H54 (cell line): Measurements from ENCODE around the gene MBOAT1.
"Not testable (repeated sequence)": the region's sequence is repeated elsewhere in the genome, so short reads cannot be mapped to it uniquely, and the experiment has no call there.

Source experiments
- DNase-seq: peaks from one replicate; pipeline ENCODE4 v3.0.0; 2011; ENCODE audit warnings: low spot score, mixed read lengths; ENCODE audit not compliant: insufficient read length
- FAIRE-seq: peaks from 3 replicates; lab custom pipeline; 2011; peaks lifted over from hg19 to GRCh38; lab: Jason Lieb, UNC
- POLR2A ChIP-seq: IDR thresholded peaks from 2 replicates; pipeline ENCODE4 v1.6.1; 2011; ENCODE audit warnings: low read depth, mild to moderate bottlenecking, low read length

The MBOAT1 gene

DNA sequence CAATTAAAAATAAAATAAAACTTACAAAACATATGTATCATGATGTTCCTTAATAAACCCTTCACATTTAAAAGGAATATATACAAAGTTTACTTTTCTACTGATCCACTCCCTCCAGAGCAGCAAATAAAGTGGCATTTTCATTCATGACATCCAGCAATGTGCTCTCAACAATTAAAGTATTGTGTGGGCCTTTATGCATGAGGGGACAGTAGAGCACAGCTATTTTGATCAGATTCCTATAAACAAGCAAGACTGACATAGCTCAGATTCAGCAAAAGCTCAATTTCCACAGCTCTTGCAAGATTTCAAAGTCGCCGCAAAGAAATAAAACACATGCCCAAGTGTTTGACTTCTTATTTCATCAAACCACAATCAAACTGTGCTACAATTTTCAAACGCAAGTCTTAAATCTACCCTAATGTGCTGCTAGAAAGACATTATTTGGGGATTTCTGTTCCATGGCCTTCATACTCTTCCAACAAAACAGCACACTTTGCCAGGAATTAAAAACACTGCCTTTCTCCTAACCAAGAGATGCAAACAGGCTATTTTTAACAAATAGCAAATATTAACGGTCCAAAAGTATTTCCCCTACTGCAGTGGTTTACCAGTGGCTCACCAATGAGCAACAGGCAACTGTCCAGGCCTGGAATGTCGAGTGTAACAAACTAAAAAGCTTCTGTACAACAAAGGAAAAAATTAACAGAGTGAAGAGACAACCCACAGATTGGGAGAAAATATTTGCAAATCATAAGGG is 52.3 kb downstream of the MBOAT1 start:
- TF ChIP-seq POLR2A = no peak
- FAIRE-seq = no peak
- no peak for DNase-seq

GRCh38 chr6:20159098-20159497 is 53.2 kb downstream of the MBOAT1 start:
- no peak for FAIRE-seq

DNA sequence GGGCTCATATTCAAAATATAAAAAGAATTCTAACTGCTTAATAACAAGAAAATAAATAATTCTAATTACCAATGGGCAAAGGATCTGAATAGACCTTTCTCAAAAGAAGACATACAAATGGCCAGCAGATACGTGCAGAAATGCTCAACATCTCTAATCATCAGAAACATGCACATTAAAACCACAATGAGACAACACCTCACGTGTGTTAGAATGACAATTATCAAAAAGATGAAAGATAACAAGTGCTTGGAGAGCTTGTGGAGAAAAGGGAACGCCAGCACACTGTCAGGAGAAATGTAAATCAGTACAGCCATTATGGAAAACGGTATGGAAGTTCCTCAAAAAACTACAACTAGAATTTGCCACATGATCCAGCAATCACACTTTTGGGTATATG is 53.6 kb downstream of the MBOAT1 start:
- no peak for DNase-seq
- FAIRE-seq = no peak
- TF ChIP-seq POLR2A = no peak

More at GRCh38 chr6:20159098-20159497, 53.2 kb downstream of the MBOAT1 start:
- no peak for TF ChIP-seq POLR2A
- DNase-seq = no peak

- no peak for TF ChIP-seq POLR2A
- DNase-seq (no peak), FAIRE-seq (no peak)
These were observed 55.4 kb downstream of the MBOAT1 start for GRCh38 chr6:20156824-20157223.

DNA sequence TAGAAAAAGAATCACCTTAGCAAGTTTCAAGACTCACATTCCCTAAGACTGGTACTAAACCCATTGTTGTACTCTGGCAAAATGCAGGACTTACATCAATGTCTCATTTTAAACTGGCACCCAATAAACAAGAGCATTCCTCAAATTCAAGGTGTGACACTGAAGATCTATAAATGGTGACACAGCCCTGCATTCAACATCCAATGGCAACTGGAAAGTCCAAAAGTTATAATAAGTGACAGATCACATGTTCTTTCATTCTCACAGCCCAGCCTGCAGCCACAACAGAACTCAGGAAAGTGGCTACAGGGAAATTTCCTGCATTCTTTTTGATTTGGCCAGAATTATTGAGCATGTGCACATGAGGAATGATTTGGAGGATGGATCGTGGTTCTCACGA is 57.5 kb downstream of the MBOAT1 start:
- DNase-seq = no peak
- no peak for FAIRE-seq
- TF ChIP-seq POLR2A = no peak

DNA sequence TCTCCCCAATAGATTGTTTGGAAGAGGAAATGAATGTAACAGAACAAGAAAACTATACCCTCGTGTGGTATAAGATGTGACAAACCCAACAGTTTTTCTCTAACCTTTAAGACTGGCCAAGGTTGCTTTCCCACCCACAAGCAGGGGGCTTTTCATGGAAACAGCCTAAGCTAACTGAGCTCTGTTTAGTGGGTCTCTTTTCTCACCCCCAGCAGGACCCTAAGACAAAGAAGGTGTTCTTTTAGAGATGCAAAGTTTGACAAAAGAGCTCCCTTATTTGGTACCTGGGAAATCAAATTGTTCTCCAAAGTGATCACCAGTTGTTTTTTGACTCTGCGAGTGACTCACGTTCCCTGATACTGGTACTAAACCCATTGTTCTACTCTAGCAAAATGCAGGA is 59.1 kb downstream of the MBOAT1 start:
- no peak for TF ChIP-seq POLR2A
- DNase-seq (no peak), FAIRE-seq (no peak)

GRCh38 chr6:20148433-20148832 is 63.8 kb downstream of the MBOAT1 start:
- DNase-seq (no peak), FAIRE-seq (no peak)
- no peak for TF ChIP-seq POLR2A

- DNase-seq = no peak
- no peak for TF ChIP-seq POLR2A
- no peak for FAIRE-seq
These were observed 64.8 kb downstream of the MBOAT1 start for GRCh38 chr6:20147469-20147868.

DNA sequence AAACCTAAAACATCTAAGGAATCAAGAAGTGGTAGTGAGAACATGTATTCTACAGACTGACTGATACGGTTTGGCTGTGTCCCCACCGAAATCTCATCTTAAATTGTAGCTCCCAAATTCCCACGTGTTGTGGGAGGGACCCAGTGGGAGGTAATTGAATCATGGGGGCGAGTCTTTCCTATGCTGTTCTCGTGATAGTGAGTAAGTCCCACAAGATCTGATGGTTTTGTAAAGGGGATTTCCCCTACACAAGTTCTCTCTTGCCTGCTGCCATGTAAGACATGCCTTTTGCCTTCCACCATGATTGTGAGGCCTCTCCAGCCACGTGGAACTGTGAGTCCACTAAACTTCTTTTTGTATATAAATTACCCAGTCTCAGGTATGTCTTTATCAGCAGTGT is 65.4 kb downstream of the MBOAT1 start:
- FAIRE-seq, DNase-seq: not testable (repeated sequence)

- DNase-seq = no peak
- no peak for TF ChIP-seq POLR2A
- no peak for FAIRE-seq
These were observed 66.0 kb downstream of the MBOAT1 start for GRCh38 chr6:20146291-20146690.

DNA sequence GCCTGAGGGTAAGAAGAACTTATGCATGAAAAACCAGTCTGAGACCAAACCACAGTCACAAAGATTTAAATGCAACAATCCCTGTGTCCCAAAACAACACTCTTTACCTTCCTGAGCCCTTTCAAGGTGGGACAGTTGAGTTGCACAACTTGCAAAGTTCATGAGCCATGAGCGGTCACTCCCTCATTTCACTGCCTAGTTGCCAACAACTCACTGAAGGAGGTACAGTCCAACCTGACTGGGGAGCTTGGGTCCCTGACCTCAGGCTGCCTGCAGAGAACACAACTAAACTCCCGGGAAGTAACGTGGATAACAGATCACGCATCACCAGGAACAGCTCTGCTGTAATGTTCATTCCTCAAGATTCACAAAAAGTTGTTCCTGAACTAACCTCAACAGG is 69.4 kb downstream of the MBOAT1 start:
- no peak for TF ChIP-seq POLR2A
- FAIRE-seq (no peak), DNase-seq (no peak)

DNA sequence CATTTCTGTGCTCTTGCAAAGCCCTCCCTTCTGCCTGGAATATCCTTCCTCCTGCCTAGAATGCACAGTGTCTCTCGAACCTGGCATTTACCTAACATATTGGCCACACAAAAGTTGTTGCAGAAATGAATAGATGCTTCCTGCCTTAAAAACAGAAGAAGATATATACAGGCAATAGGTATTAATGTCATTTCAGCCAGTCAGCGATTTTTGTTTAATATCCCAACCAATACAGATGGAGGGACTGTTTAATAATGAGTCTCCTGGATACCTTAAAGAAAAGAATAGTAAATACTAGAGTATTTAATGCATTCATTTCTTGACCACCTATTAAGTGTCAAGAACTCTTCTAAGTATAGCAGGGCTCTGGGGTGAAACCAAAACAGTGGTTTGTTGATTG is 70.3 kb downstream of the MBOAT1 start:
- TF ChIP-seq POLR2A = no peak
- DNase-seq (no peak), FAIRE-seq (no peak)

- not testable (repeated sequence) for FAIRE-seq, DNase-seq
These were observed 72.9 kb downstream of the MBOAT1 start for GRCh38 chr6:20139127-20139963.

- no peak for TF ChIP-seq POLR2A
- DNase-seq (no peak), FAIRE-seq (no peak)
These were observed 74.4 kb downstream of the MBOAT1 start for GRCh38 chr6:20137837-20138236.

DNA sequence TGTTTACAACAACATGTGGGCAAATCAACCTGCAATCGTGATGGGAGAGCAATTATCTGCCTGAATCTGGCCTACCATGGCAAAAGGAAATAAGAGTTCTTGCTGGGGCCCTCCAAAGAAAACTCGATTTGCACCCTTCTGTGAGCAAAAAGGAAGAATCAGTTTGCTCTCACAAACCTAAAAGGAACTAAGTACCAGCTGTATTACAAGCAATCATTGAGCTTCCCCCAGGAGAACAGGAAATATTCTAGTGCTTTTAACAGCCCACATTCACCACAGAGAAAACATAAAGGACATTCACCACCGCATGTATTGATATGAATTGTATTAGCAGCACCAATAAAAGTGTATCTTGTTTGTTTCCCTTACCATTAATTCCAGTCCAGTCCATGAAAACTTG is 75.0 kb downstream of the MBOAT1 start:
- DNase-seq (no peak), FAIRE-seq (no peak)
- TF ChIP-seq POLR2A = no peak
